Gastroesophageal sphincter (tissue), 4 donors: ENCODE data around the gene FAM47E. TPM values are rescaled to one million over a fixed set of nuclear protein-coding genes. Genes with fewer than 3 reads are reported as not detected.
A peak's percentile ranks its signal among the peaks of the same experiment; 100 is the strongest.

Experiments
- ATAC-seq: fragments of 150-250 bp; one replicate; pipeline ENCODE4 v1.9.1; 2016; ENCODE audit warnings: mild to moderate bottlenecking, moderate library complexity
- H3K27ac ChIP-seq, 4 donors: fragments of 200-600 bp; sonication (generic) in 3 of 4; 1 replicate in 3 of 4; 2 replicates in 1 of 4; pipeline ENCODE4 v1.5.1; 2016 to 2019
- H3K27me3 ChIP-seq: fragments of 200-600 bp; sonication (generic); one replicate; pipeline ENCODE4 v1.5.1; 2019
- H3K36me3 ChIP-seq, 2 donors: fragments of 200-600 bp; sonication (generic); one replicate each; pipeline ENCODE4 v1.5.1; 2019; ENCODE audit warnings: control low read depth in 1 of 2
- H3K4me1 ChIP-seq, 3 donors: fragments of 200-600 bp; sonication (generic); 1 replicate in 2 of 3; 2 replicates in 1 of 3; pipeline ENCODE4 v1.5.1; 2016 to 2019; ENCODE audit warnings: control low read depth in 2 of 3
- H3K4me3 ChIP-seq, 2 donors: fragments of 200-600 bp; sonication (generic); one replicate each; pipeline ENCODE4 v1.5.1; 2019; ENCODE audit warnings: mild to moderate bottlenecking in 1 of 2, moderate library complexity in 1 of 2
- H3K9me3 ChIP-seq, 3 donors: fragments of 200-600 bp; sonication (generic); one replicate each; pipeline ENCODE4 v1.5.1; 2017 to 2019; ENCODE audit warnings: control low read depth in 2 of 3
- CTCF ChIP-seq, 4 experiments: fragments of 200-600 bp in 2 of 4; fragments of 450-650 bp in 2 of 4; sonication (generic) in 1 of 4; IDR thresholded peaks; one replicate each; pipeline ENCODE4 v1.5.1; 2017 to 2019; ENCODE audit warnings: antibody characterized with exemption in 4 of 4, mild to moderate bottlenecking in 2 of 4, moderate library complexity in 2 of 4
- EP300 ChIP-seq: sonication (generic); formaldehyde crosslinking; IDR thresholded peaks from one replicate; pipeline ENCODE4 v1.6.1; 2017; ENCODE audit warnings: antibody characterized with exemption, mild to moderate bottlenecking
- POLR2A ChIP-seq, 2 donors: fragments of 450-650 bp; IDR thresholded peaks; one replicate each; pipeline ENCODE4 v1.6.1; 2017; ENCODE audit warnings: antibody characterized with exemption in 2 of 2, mild to moderate bottlenecking in 2 of 2, moderate library complexity in 1 of 2
- POLR2AphosphoS5 ChIP-seq: sonication (generic); formaldehyde crosslinking; IDR thresholded peaks from one replicate; pipeline ENCODE4 v1.6.1; 2017; ENCODE audit warnings: antibody characterized with exemption
- WGBS, 2 donors: methylation state at CpG; one replicate each; pipeline ENCODE4 v1.1.5; 2018; ENCODE audit warnings: low coverage in 1 of 2; 5-methylcytosine and 5-hydroxymethylcytosine counted together
- total RNA-seq, 4 donors: library from RNA; depleted of rRNA; stranded (reverse); fragments of >200 nt; gene quantifications; one replicate each; pipeline ENCODE4 v1.1.0, GENCODE V29; 2016

The FAM47E gene
- total RNA-seq: 1 to 10 TPM; 1.1 to 6.2 (median 4.0) TPM

- H3K4me1 ChIP-seq: peaks cover 0 to 14% (median 3%) of the 10 kb centered on the region in 3 donors
- ATAC-seq: peak; percentile 95
- TF ChIP-seq POLR2AphosphoS5: peak; percentile 75
- no peak for TF ChIP-seq POLR2A (IDR thresholded peaks at IDR 0.05)
- peak; percentile 26 to 63 (median 38) for TF ChIP-seq CTCF (IDR thresholded peaks at IDR 0.05)
- H3K27ac ChIP-seq: peak within 1 kb of the TSS in 3 of 4 donors; percentile 48 to 71 (median 50)
- H3K9me3 ChIP-seq: no peaks in the 10 kb centered on the region
- 0 to 2% methylated on average over 2 to 10 of the region's 68 CpGs for WGBS, 2 donors
- peak within 1 kb of the TSS; percentile 72 to 93 for H3K4me3 ChIP-seq
- H3K27me3 ChIP-seq: peaks cover 5% of the 10 kb centered on the region
- no peaks in the 10 kb centered on the region for H3K36me3 ChIP-seq
These were observed at the start of gene FAM47E for GRCh38 chr4:76251441-76252270. Gene FAM47E (plus strand): TSS chr4:76251721. CDS start chr4:76251747, 26 bp downstream.

GRCh38 chr4:76203541-76203940 lies 48.0 kb upstream of the FAM47E start:
- H3K27me3 ChIP-seq: no peaks in the 10 kb centered on the region
- 42 to 70% methylated on average over 3 to 4 of the region's 4 CpGs for WGBS, 2 donors
- H3K4me3 ChIP-seq: no peak overlapping the region
- H3K27ac ChIP-seq: peak overlapping the region in 3 of 4 donors; percentile 4 to 24 (median 15)
- peaks cover 44 to 99% (median 53%) of the 10 kb centered on the region in 3 donors for H3K4me1 ChIP-seq
- ATAC-seq: no peak
- no peaks in the 10 kb centered on the region for H3K9me3 ChIP-seq
- TF ChIP-seq EP300: no peak
- TF ChIP-seq POLR2A (IDR thresholded peaks at IDR 0.05): no peak
- no peak for TF ChIP-seq CTCF (IDR thresholded peaks at IDR 0.05)
- no peak for TF ChIP-seq POLR2AphosphoS5
- H3K36me3 ChIP-seq: no peaks in the 10 kb centered on the region

- no peaks in the 10 kb centered on the region for H3K9me3 ChIP-seq
- WGBS, 2 donors: 100% methylated on average over 1 of the region's 1 CpG
- no peaks in the 10 kb centered on the region for H3K36me3 ChIP-seq
- peaks cover 41 to 99% (median 56%) of the 10 kb centered on the region in 3 donors for H3K4me1 ChIP-seq
- H3K27me3 ChIP-seq: no peaks in the 10 kb centered on the region
- no peak overlapping the region for H3K4me3 ChIP-seq
- no peak for TF ChIP-seq POLR2A (IDR thresholded peaks at IDR 0.05)
- TF ChIP-seq POLR2AphosphoS5: no peak
- TF ChIP-seq EP300: no peak
- TF ChIP-seq CTCF (IDR thresholded peaks at IDR 0.05): no peak
- H3K27ac ChIP-seq: peak overlapping the region in 1 of 4 donors; percentile 3
- no peak for ATAC-seq
These were observed 46.6 kb upstream of the FAM47E start for GRCh38 chr4:76204936-76205335.

GRCh38 chr4:76205476-76205875 lies 46.0 kb upstream of the FAM47E start:
- peak overlapping the region; percentile 61 to 99 (median 86) for H3K27ac ChIP-seq
- H3K36me3 ChIP-seq: no peaks in the 10 kb centered on the region
- no peaks in the 10 kb centered on the region for H3K9me3 ChIP-seq
- TF ChIP-seq CTCF (IDR thresholded peaks at IDR 0.05): no peak
- TF ChIP-seq POLR2A (IDR thresholded peaks at IDR 0.05): no peak
- no peak for TF ChIP-seq EP300
- TF ChIP-seq POLR2AphosphoS5: no peak
- no peak overlapping the region for H3K4me3 ChIP-seq
- ATAC-seq: no peak
- H3K4me1 ChIP-seq: peaks cover 35 to 99% (median 58%) of the 10 kb centered on the region in 3 donors
- no peaks in the 10 kb centered on the region for H3K27me3 ChIP-seq
